RPMI7951 (cell line): ENCODE measurements around the gene CROCC. TPM values are rescaled to one million over a fixed set of nuclear protein-coding genes. Genes with fewer than 3 reads are reported as not detected.

Source experiments
- DNase-seq: peaks from one replicate; pipeline ENCODE4 v3.0.0-alpha.2; 2012; ENCODE audit warnings: low read depth
- total RNA-seq: library from RNA; depleted of rRNA; stranded (reverse); fragments of >200 nt; shearing (Covaris generic); gene quantifications from 2 replicates; pipeline ENCODE4 v1.2.3, GENCODE V29; 2014; rRNA removed

CROCC gene
- total RNA-seq, 1 experiment from 2014 or later = 5.6 TPM

GRCh38 chr1:17012775-17013490, 91.2 kb downstream of the CROCC start:
- peak; percentile 92 for DNase-seq

- DNase-seq = peak; percentile 93
Measured at GRCh38 chr1:17013491-17014320, 92.0 kb downstream of the CROCC start.

GRCh38 chr1:17014671-17015567, 93.2 kb downstream of the CROCC start:
- DNase-seq = peak; percentile 24

- peak; percentile 87 for DNase-seq
Measured at GRCh38 chr1:17016317-17016661, 94.6 kb downstream of the CROCC start.

GRCh38 chr1:17017435-17017834, 95.7 kb downstream of the CROCC start:
- no peak for DNase-seq

- DNase-seq = no peak
Measured at GRCh38 chr1:17018849-17019248, 97.1 kb downstream of the CROCC start.

- DNase-seq = no peak
Measured at GRCh38 chr1:17020502-17020901, 98.8 kb downstream of the CROCC start.

- no peak for DNase-seq
Measured at GRCh38 chr1:17021896-17022295, 100.2 kb downstream of the CROCC start.

Other genes starting within 250 kb of the CROCC start
- under 0.01 TPM in 1 of 2 replicates, not detected in the other for gene RNU1-4, start 181.4 kb upstream of the CROCC start, total RNA-seq
- under 0.01 TPM in 1 of 2 replicates, not detected in the other for gene RNU1-2, start 26.0 kb upstream of the CROCC start, total RNA-seq
- gene MFAP2, start 58.7 kb downstream of the CROCC start, total RNA-seq = 14.5 and 16.9 TPM in 2 replicates
- 75.0 and 90.6 TPM in 2 replicates for gene ATP13A2, start 90.0 kb downstream of the CROCC start, total RNA-seq
- gene SDHB, start 132.1 kb downstream of the CROCC start, total RNA-seq = 284 and 314 TPM in 2 replicates
- 2.9 and 4.1 TPM in 2 replicates for gene PADI2, start 197.5 kb downstream of the CROCC start, total RNA-seq